ENCODE measurements around the gene SLC35D3.

SLC35D3 gene

DNA sequence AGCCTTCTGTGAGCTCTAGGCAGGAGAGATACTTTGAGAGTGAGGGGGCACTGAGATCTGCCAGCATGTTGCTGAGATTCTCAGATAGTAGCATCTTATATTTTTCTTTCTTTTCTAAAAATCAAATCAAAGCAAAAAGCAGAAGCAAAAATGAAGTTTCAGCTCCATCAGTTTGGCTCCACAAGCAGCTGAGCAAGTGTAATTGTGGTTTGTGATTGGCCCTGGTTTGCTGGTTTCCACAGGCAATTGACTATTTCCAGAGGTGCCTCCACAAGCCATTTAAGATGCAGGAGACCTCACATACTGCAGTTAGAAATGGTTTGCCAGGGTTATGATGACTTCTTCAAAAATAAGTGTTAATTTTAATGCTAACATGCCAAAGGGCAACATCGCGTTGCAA, 4.3 kb downstream of the SLC35D3 start:
- Histone ChIP-seq H3K9me3 (ENCODE audit: low read length) (no peaks in the 10 kb centered on the region), H3K27me3 (ENCODE audit: insufficient read depth, low read length) (no peaks in the 10 kb centered on the region), H3K27ac (ENCODE audit: low read depth, low read length, poor library complexity, severe bottlenecking) (no peak overlapping the region), H3K79me2 (ENCODE audit: insufficient read depth, low read length) (no peaks in the 10 kb centered on the region), H3K9ac (ENCODE audit: low read length) (no peak overlapping the region), H3K4me2 (ENCODE audit: low read length) (no peak overlapping the region), H4K20me1 (ENCODE audit: insufficient read depth, low read length) (no peaks in the 10 kb centered on the region), H3K4me3 (ENCODE audit: low read depth, low read length, poor library complexity, severe bottlenecking) (no peak overlapping the region), H3K9me2 (ENCODE audit: low read depth, low read length) (no peaks in the 10 kb centered on the region), H2AFZ (ENCODE audit: low read length) (no peak overlapping the region), H3K4me1 (ENCODE audit: insufficient read depth, low read length, severe bottlenecking) (no peaks in the 10 kb centered on the region), H3K36me3 (ENCODE audit: insufficient read depth, low read length) (no peaks in the 10 kb centered on the region), H3F3A (ENCODE audit: insufficient read depth, low read length) (no peaks in the 10 kb centered on the region)
- no peak for TF ChIP-seq CTCF (IDR thresholded peaks at IDR 0.05; ENCODE audit: low read length)
- TF ChIP-seq EZH2 (IDR thresholded peaks at IDR 0.05; ENCODE audit: borderline replicate concordance, low read length): no peak

DNA sequence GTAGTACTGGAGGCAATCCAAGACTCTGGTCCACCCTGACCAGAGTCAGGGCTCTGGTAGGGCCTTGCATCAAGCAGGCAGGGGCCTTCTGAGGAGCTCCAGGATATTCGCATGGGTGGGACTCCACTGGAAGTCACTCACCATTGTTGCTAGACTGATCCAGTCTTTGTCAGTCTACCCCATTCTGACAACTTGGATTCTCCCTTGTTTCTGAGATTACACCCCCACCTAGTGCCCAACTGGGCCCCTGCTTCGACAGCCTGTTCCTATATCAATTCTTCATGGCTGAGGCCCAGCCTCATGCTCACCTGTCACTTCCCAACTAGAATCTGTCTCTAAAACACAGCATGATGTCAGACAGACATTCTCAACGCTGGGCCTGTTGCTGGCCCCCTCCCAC, 5.2 kb downstream of the SLC35D3 start:
- Histone ChIP-seq H2AFZ (ENCODE audit: low read length) (no peak overlapping the region), H3K4me3 (ENCODE audit: low read depth, low read length, poor library complexity, severe bottlenecking) (no peak overlapping the region), H3K27me3 (ENCODE audit: insufficient read depth, low read length) (no peaks in the 10 kb centered on the region), H3K36me3 (ENCODE audit: insufficient read depth, low read length) (no peaks in the 10 kb centered on the region), H3K27ac (ENCODE audit: low read depth, low read length, poor library complexity, severe bottlenecking) (no peak overlapping the region), H3F3A (ENCODE audit: insufficient read depth, low read length) (no peaks in the 10 kb centered on the region), H3K9ac (ENCODE audit: low read length) (no peak overlapping the region), H3K79me2 (ENCODE audit: insufficient read depth, low read length) (no peaks in the 10 kb centered on the region), H3K4me2 (ENCODE audit: low read length) (no peak overlapping the region), H4K20me1 (ENCODE audit: insufficient read depth, low read length) (no peaks in the 10 kb centered on the region), H3K9me2 (ENCODE audit: low read depth, low read length) (no peaks in the 10 kb centered on the region), H3K9me3 (ENCODE audit: low read length) (no peaks in the 10 kb centered on the region), H3K4me1 (ENCODE audit: insufficient read depth, low read length, severe bottlenecking) (no peaks in the 10 kb centered on the region)
- TF ChIP-seq EZH2 (IDR thresholded peaks at IDR 0.05; ENCODE audit: borderline replicate concordance, low read length): no peak
- peak; percentile 33; the same call in 1 of the 2 replicates for TF ChIP-seq CTCF (IDR thresholded peaks at IDR 0.05; ENCODE audit: low read length)

- H3K4me2 ChIP-seq (ENCODE audit: low read length): no peak overlapping the region
- H3F3A ChIP-seq (ENCODE audit: insufficient read depth, low read length): no peaks in the 10 kb centered on the region
Observed at GRCh38 chr6:136930528-136930927, 8.4 kb downstream of the SLC35D3 start.

More at GRCh38 chr6:136930528-136930927, 8.4 kb downstream of the SLC35D3 start:
- Histone ChIP-seq H3K27ac (ENCODE audit: low read depth, low read length, poor library complexity, severe bottlenecking) (no peak overlapping the region), H2AFZ (ENCODE audit: low read length) (no peak overlapping the region), H3K79me2 (ENCODE audit: insufficient read depth, low read length) (no peaks in the 10 kb centered on the region), H3K9me3 (ENCODE audit: low read length) (no peaks in the 10 kb centered on the region), H3K27me3 (ENCODE audit: insufficient read depth, low read length) (no peaks in the 10 kb centered on the region), H4K20me1 (ENCODE audit: insufficient read depth, low read length) (no peaks in the 10 kb centered on the region), H3K9ac (ENCODE audit: low read length) (no peak overlapping the region), H3K4me3 (ENCODE audit: low read depth, low read length, poor library complexity, severe bottlenecking) (no peak overlapping the region), H3K9me2 (ENCODE audit: low read depth, low read length) (no peaks in the 10 kb centered on the region), H3K4me1 (ENCODE audit: insufficient read depth, low read length, severe bottlenecking) (no peaks in the 10 kb centered on the region), H3K36me3 (ENCODE audit: insufficient read depth, low read length) (no peaks in the 10 kb centered on the region)
- TF ChIP-seq EZH2 (IDR thresholded peaks at IDR 0.05; ENCODE audit: borderline replicate concordance, low read length): no peak
- no peak for TF ChIP-seq CTCF (IDR thresholded peaks at IDR 0.05; ENCODE audit: low read length)

All from OCI-LY1 (cell line).